HEK293T (cell line): ENCODE measurements around the gene PTH2.

ENCODE experiments used
- CTCF ChIA-PET: fragments of 350-600 bp; formaldehyde crosslinking; extraction: SDS; loops from one replicate; lab custom pipeline; 2021; ENCODE audit warnings: antibody characterized with exemption, inconsistent platforms; lab: Yijun Ruan, JAX
- POLR2A ChIA-PET: fragments of 350-600 bp; formaldehyde crosslinking; extraction: SDS; loops from one replicate; lab custom pipeline; 2020; ENCODE audit warnings: antibody characterized with exemption, inconsistent platforms; lab: Yijun Ruan, JAX
- DNase-seq: peaks from one replicate; pipeline ENCODE4 v3.0.0; 2012; ENCODE audit warnings: mixed read lengths; ENCODE audit errors: extremely low spot score
- ARNT ChIP-seq: fragments of 450-650 bp; IDR thresholded peaks from 2 replicates; pipeline ENCODE4 v1.6.1; 2017; ENCODE audit warnings: mild to moderate bottlenecking
- BHLHE40 ChIP-seq: fragments of 450-650 bp; IDR thresholded peaks from 2 replicates; pipeline ENCODE4 v1.6.1; 2016; ENCODE audit warnings: mild to moderate bottlenecking, moderate library complexity, borderline replicate concordance
- CTBP1 ChIP-seq: fragments of 450-650 bp; IDR thresholded peaks from 2 replicates; pipeline ENCODE4 v1.6.1; 2016; ENCODE audit warnings: borderline replicate concordance
- ELF4 ChIP-seq: fragments of 450-650 bp; IDR thresholded peaks from 2 replicates; pipeline ENCODE4 v1.6.1; 2017; ENCODE audit warnings: antibody characterized with exemption
- FOXA1 ChIP-seq: fragments of 450-650 bp; IDR thresholded peaks from 2 replicates; pipeline ENCODE4 v1.6.1; 2016; ENCODE audit warnings: mild to moderate bottlenecking
- FOXK2 ChIP-seq: fragments of 450-650 bp; IDR thresholded peaks from 2 replicates; pipeline ENCODE4 v1.6.1; 2016; ENCODE audit warnings: mild to moderate bottlenecking
- FOXM1 ChIP-seq: fragments of 450-650 bp; IDR thresholded peaks from 2 replicates; pipeline ENCODE4 v1.6.1; 2017; ENCODE audit warnings: mild to moderate bottlenecking, borderline replicate concordance
- HDGF ChIP-seq: fragments of 450-650 bp; IDR thresholded peaks from 2 replicates; pipeline ENCODE4 v1.6.1; 2017; ENCODE audit warnings: antibody characterized with exemption, borderline replicate concordance
- L3MBTL2 ChIP-seq: fragments of 450-650 bp; conservative IDR thresholded peaks from 2 replicates; pipeline ENCODE4 v1.6.1; 2016; ENCODE audit warnings: mild to moderate bottlenecking
- LEF1 ChIP-seq: fragments of 450-650 bp; IDR thresholded peaks from 2 replicates; pipeline ENCODE4 v1.6.1; 2017; ENCODE audit warnings: mild to moderate bottlenecking, borderline replicate concordance
- NFRKB ChIP-seq: fragments of 450-650 bp; IDR thresholded peaks from 2 replicates; pipeline ENCODE4 v1.6.1; 2016; ENCODE audit warnings: mild to moderate bottlenecking, moderate library complexity
- PKNOX1 ChIP-seq: fragments of 450-650 bp; IDR thresholded peaks from 2 replicates; pipeline ENCODE4 v1.6.1; 2016
- SP1 ChIP-seq: fragments of 450-650 bp; IDR thresholded peaks from 2 replicates; pipeline ENCODE4 v1.6.1; 2017
- SUZ12 ChIP-seq: fragments of 450-650 bp; IDR thresholded peaks from 2 replicates; pipeline ENCODE4 v1.6.1; 2016; ENCODE audit warnings: mild to moderate bottlenecking
- TARDBP ChIP-seq: fragments of 450-650 bp; IDR thresholded peaks from 2 replicates; pipeline ENCODE4 v1.6.1; 2016
- ZNF384 ChIP-seq: fragments of 450-650 bp; IDR thresholded peaks from 2 replicates; pipeline ENCODE4 v1.6.1; 2016

The PTH2 gene

GRCh38 chr19:49400029-49400428 lies 23.2 kb downstream of the PTH2 start:
- no peak for DNase-seq
- POLR2A ChIA-PET, result no interaction called here
- TF ChIP-seq CTBP1 (no peak), ZNF384 (peak; percentile 68)
- CTCF ChIA-PET, result no interaction called here

- ChIA-PET POLR2A (no interaction called here), CTCF (no interaction called here)
- DNase-seq, result no peak
- TF ChIP-seq BHLHE40, result no peak
Observed at GRCh38 chr19:49398931-49399330, 24.3 kb downstream of the PTH2 start.

GRCh38 chr19:49398001-49398615 lies 25.1 kb downstream of the PTH2 start:
- TF ChIP-seq FOXK2, result no peak
- no peak for TF ChIP-seq ARNT
- POLR2A ChIA-PET, result no interaction called here
- CTCF ChIA-PET, result no interaction called here
- no peak for DNase-seq

GRCh38 chr19:49396738-49397505 lies 26.3 kb downstream of the PTH2 start:
- TF ChIP-seq HDGF, result no peak
- CTCF ChIA-PET, result no interaction called here
- DNase-seq, result no peak
- POLR2A ChIA-PET, result no interaction called here

GRCh38 chr19:49395581-49396407 lies 27.4 kb downstream of the PTH2 start:
- TF ChIP-seq ARNT (no peak), FOXK2 (no peak), FOXA1 (no peak), ELF4 (no peak), SUZ12 (no peak), CTBP1 (no peak), ZNF384 (no peak), FOXM1 (no peak), SP1 (no peak), L3MBTL2 (no peak), PKNOX1 (no peak), LEF1 (no peak), TARDBP (no peak), HDGF (no peak), BHLHE40 (no peak), NFRKB (no peak)
- no peak for DNase-seq
- CTCF ChIA-PET, result no interaction called here
- POLR2A ChIA-PET, result no interaction called here

- ChIA-PET POLR2A (interaction anchor here (0.6 to 1.8 kb wide), 5 partner anchors 9 to 58 kb away, joined by 3 to 6 read pairs (median 4); partner anchors contain the start of gene PIH1D1), CTCF (interaction anchor here (1.5 kb wide), 1 partner anchor 10 kb away, joined by 4 read pairs; no protein-coding TSS in a partner anchor)
- TF ChIP-seq FOXK2, result no peak
- TF ChIP-seq PKNOX1, result no peak
- no peak for TF ChIP-seq L3MBTL2
- no peak for TF ChIP-seq ELF4
- no peak for TF ChIP-seq FOXM1
- no peak for TF ChIP-seq BHLHE40
- TF ChIP-seq SP1, result no peak
- TF ChIP-seq NFRKB, result no peak
- no peak for TF ChIP-seq LEF1
- no peak for TF ChIP-seq ZNF384
- no peak for TF ChIP-seq FOXA1
- no peak for TF ChIP-seq SUZ12
- TF ChIP-seq ARNT, result no peak
- TF ChIP-seq CTBP1, result no peak
- no peak for TF ChIP-seq HDGF
- TF ChIP-seq TARDBP, result no peak
- no peak for DNase-seq
Observed at GRCh38 chr19:49393881-49394280, 29.4 kb downstream of the PTH2 start.
